ENCODE results near the gene MTHFD2L.
"Not testable (repeated sequence)": the region's sequence is repeated elsewhere in the genome, so short reads cannot be mapped to it uniquely, and the experiment has no call there.

MTHFD2L gene

DNA sequence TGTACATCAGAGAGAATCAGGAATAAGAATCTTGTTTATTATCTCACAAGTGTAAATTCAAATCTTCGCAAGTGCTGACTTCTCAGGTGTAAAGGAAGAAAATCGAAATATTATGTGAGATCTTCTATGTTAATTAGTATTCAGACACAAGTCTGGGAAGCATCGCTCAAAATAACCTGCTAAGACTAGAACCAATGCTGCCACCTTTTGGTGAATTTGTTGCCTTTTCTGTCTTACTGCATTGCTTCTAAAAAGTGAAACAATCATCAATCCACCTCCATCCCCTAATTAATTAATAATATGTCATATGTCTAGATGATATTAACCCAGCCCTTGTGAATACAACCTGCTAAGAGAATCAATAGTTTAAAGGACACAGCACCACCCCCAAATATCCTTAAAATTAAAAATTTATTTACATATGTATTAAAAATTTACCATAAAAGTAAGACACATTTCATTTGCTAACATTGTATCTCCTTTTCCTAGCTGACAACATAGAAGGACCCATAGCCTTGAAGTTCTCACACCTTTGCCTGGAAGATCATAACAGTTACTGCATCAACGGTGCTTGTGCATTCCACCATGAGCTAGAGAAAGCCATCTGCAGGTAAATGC is 153.9 kb downstream of the MTHFD2L start:
- DNase-seq: no peak

DNA sequence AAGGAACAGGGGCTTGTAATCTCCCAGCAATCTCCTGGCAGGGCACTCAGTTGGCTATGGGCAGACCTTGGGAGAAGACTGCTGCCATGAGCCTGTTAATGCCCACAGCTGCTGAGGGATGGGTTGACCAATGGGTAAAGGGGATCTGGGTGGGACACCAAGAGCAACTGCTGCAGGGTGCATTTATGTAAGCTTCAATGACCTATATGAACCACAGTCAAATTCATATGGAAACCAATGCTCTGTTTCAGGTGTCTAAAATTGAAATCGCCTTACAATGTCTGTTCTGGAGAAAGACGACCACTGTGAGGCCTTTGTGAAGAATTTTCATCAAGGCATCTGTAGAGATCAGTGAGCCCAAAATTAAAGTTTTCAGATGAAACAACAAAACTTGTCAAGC is 156.4 kb downstream of the MTHFD2L start:
- no peak for DNase-seq

DNA sequence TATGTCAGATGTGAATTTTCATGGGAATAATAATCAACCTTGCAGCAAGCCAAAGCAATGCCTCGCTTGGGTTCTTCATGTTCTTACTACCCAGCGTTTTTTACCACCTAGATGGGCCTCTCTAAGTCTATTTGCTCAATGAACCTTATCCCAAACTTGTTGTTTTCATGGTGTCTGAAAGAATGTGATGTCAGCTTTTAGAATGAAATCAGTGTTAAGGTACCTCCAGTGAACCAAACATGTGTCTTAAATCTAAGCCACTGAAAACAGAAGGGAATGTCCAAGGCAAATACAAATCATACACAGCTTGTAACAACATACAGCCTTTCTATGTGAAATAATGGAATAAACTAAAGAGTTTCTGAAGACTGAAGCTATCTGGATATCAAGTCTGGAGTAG is 157.0 kb downstream of the MTHFD2L start:
- no peak for DNase-seq

DNA sequence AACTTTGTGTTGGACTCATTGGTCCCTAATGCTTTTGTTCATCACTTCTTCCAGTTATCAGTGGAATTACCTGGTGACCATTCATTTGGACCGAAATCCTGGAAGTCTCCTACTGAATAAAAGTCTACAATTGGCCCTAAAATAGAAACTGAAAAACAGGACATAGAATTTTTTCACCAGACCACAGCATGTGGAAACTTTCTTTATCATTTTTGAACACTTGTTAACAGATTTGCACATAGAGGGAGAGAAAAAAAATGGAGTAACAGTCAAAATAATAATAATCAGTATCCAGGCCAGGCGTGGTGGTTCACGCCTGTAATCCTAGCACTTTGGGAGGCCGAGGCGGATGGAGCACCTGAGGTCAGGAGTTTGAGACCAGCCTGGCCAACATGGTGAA is 157.5 kb downstream of the MTHFD2L start:
- no peak for DNase-seq

DNA sequence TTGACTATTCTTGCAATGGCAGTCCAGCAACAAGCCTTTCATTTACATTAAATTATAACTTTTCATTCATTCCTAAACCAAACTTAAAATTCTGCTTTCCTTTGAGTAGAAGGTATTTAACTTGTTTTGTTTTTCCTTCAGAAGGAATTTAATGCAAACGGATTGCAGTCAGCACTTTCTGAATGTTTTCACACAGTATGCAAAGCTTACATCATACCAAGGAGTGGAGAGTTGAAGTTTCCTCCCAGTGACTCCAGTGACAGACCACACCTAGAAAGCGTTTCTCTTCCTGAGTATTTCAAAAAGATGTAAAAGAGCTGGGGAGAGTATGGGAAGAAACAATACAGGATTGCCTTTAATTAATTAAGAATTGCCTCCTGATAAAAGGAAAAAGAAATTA is 158.5 kb downstream of the MTHFD2L start:
- DNase-seq: no peak

DNA sequence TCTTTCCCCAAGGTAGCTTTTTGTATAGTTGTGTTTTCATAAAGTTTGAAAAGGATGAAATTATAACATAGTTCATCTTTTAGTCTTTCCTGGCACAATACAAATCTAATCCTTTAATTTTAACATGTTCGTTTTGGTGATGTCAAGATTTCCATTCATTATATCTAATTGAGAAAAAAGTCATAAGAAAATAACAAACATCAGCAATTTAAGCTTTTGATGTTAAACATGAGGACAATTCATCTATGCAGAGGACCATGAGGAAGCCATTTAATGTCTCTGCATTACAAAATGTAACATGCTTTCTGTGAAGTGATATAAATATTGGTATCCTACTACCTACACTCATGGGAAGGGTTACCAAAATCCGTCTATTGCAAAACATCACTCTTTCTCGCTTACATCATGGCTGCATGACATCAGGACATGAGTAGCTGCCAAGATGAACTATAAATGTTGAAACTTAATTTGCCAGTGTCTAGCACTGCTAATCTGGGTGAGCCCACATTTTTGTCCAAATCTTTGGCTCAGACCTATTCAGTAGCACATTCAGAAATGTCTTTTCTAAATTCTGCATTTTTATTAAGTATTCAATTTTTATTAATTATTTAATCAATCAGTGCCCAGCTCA is 159.8 kb downstream of the MTHFD2L start:
- DNase-seq: no peak

DNA sequence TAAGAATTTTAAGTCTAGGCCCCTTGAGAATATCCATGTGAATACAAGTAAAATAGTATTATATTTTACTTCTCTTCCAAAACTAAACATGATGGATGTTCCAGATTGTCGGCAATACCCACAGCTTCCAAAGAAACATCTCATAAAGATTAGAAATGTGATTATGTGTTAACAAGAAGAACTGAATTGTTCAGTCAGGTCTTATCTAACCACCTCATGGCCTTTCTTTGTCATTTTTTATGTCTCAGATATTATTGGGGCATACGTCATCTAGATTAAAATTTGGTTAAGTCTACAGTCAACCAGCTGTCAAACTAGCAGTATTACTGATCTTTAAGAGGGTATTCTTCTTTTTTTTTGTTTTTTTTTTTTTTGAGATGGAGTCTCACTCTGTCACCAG is 160.4 kb downstream of the MTHFD2L start:
- DNase-seq: no peak

DNA sequence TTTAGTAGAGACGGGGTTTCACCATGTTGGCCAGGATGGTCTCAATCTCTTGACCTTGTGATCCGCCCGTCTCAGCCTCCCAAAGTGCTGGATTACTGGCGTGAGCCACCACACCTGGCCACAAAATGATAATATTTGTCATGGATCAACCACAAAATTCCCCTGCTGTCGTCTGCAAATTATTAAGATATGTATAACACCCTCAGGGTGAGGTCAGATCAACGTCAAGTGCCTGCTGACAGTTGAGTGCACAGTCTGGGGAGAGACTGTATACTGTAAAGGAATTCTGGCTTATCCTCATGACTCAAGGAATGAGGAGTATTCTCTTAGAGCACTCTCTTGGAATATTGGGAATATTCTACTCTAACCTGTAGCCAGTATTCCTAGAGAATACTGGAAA is 161.6 kb downstream of the MTHFD2L start:
- no peak for DNase-seq

DNA sequence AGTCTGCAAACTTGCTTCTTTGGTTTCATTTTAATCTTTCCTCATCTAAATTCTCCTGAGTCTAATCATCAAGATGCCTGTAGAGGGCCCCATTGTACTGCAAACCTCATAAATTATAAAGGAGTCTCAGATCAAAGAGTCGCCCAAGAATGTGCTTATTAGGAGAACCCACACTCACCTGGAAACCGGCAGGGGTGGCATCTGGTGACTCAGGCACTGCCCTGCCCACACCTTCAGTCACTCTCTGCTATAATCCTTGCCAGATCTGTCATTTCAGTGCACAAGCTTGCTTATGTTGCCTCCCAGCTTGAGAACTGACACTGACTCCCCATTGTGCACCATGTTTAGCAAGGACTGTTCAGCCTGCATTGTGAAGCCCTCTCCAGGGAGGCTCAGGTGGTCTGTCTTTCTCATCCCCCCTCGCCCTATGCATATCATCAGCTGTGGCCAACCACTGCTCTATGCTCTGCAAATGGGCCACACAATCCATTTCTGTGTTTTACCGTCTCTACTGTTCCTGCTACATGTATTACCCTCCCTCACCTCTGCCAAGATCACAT is 162.7 kb downstream of the MTHFD2L start:
- no peak for DNase-seq

DNA sequence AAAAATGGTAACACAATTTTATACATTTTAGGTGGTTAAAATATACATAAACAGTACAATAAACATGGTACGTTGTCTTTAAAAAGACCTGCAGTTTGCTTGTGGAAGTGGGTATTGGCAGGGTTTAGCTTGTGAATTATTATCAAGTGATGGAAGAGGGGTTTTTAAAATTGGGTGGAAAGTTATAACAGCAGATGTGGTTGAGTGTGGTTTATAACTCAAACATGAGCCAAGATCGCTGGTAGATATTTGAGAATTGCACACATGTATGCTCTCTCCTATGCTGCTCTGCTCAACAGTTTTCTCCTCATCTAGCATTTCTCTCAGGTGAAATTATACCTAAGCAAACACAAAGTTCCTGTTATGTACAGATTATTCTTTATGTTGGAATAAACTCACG is 164.4 kb downstream of the MTHFD2L start:
- no peak for DNase-seq

DNA sequence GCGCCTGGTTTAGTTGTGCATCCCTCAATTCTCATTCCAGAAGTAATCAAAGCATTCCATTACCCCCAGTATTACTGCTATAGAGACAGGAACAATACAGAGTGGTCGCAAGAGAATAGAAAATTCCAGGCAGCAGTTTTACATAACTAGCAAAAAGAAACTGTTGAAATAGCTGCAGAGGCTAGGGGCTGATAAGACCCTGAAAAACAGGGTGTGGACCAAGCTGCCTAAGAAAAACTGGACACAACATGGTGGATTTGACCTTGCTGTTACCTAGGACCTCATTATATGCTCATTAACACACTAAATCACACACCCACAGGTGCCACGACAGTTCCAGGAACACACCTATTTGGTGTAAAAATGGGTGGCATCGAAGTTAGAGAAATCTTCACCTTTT is 165.7 kb downstream of the MTHFD2L start:
- no peak for DNase-seq

DNA sequence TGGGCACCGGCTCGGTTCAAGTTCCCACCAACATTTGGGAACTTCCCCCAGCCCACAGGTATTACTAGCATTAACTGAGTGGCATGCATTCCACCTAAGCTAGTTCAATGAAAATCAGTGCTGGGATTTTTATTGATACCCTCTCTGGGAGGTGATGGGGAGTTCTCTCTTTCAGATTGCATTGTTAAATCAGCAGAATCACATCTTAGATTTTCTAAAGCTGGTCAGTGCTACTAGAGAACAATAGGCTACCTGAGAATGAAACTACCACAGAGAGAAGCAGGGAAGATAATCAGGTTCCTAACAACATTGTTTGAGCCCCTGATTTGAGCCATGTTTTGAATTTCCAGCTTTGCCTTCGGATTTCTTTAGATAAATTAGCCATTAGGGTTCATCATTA is 166.3 kb downstream of the MTHFD2L start:
- no peak for DNase-seq

DNA sequence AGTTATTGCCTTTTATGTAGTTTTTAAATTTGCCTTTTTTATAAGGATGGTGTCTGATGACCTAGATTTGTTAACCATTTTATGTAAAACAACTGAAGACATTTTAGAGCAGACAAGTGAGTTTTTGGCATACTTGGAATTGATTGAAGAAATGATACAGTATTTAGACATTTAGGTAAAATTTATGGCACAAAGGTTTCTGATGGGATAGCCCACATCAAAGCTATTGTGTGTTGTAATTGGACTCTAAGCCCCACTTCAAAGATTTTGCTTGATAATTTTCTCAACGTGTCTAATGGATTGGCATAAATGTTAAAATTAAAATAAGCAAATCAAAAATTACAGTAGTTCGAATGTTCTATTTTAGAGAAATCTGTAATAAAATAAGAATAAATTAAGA is 168.0 kb downstream of the MTHFD2L start:
- no peak for DNase-seq

DNA sequence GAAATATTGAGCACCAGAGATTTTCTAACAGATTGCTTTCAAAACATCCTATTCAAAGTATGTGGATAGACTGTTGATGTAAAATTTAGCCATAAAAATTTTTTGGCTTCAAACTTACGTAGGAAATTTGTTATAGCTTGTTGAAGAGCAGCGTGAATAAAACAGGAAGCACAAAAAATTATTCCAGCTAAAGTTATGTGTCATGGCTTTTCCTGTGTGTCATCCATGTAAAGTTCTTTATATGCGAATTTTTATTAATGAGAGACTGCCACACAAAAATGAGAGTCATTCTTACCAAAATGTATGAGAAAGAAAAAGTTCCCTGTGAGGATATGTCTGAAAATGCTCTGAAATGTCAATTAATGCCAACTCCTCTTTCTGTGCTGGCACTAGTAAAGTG is 169.8 kb downstream of the MTHFD2L start:
- no peak for DNase-seq

DNA sequence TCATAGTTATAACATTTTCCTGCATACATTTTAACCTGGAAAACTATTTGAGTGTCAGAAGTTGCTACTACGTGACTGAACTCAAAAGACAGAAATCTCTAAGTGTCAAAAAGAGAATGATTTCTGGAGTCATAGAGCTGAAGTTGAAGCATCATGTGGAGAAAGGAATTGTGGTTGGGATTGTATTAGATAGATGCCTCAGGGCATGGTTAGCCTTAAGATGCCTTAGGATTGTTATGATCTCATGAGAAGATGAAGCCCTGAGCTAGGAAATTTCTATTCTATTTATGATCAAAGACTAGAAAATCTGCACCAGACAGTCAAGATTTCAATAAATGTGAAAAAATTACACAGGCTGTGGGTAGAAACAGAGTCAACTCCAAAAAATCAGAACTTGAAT is 170.6 kb downstream of the MTHFD2L start:
- no peak for DNase-seq

DNA sequence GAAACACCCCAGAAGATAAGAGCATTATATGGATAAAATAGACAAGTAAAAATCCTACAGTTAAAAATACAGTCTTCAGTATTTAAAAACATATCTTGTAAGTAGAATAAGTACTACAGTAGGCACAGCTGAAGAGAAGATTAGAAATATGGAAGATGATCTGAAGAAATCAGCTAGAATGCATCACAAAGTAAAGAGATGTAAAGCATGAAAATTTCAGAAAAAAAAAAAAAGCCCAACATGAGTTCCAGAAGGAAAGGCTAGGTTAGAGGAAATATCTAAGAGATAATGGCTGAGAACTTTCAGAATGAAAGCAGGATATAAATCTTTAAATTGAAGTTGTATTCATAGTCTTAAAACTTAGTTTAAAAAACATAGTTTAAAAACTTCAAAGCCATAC is 171.4 kb downstream of the MTHFD2L start:
- no peak for DNase-seq

DNA sequence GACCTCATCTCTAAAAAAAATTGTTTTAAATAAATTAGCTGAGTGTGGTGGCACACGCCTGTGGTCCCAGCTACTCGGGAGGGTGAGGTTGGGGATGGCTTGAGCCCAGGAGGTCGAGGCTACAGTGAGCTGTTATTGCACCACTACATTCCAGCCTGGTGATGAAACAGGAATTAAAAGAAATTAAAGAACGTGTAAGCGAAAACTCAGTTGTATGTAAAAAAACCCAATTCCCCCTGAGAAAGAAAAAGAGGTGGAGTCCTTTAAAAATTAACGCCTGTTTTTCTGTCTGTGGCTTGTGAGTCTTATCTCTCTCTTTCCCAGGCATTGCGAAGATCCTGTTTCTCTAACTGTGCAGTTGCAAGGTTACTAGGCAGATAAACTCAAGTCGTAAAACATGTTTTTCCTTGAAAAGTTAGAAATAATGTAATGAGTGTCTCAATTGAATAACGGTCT is 172.4 kb downstream of the MTHFD2L start:
- no peak for DNase-seq

DNA sequence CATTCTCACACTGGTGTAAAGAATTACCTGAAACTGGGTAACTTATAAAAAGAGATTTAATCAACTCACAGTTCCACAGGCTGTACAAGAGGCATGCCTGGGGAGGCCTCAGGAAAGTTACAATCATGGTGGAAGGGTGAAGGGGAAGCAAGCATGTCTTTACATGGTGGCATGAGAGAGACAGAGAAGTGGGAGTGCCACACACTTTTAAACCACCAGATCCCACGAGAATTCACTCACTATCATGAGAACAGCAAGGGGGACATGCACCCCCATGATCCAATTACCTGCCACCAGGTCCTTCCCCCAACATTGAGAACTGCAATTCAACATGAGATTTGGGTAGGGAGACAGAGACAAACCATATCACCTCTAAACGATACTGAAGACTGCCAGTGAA is 173.3 kb downstream of the MTHFD2L start:
- DNase-seq: no peak

DNA sequence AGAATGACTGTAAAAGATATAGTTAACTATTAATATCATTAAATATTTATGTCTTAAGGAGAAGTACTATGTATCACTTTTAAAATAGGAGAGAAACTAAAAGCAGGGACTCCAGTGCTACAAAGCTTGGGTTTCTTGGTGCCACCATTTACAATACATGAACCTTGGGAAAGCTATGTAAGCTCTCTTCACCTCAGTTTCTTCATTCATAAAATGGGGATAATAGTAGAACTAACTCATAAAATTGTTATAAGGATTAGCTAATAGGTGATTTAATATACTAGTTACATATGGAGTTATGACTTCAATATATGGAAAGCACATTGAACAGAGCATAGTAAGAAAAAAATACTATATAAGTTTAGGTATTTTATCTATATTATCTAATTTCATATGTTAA is 174.0 kb downstream of the MTHFD2L start:
- no peak for DNase-seq

DNA sequence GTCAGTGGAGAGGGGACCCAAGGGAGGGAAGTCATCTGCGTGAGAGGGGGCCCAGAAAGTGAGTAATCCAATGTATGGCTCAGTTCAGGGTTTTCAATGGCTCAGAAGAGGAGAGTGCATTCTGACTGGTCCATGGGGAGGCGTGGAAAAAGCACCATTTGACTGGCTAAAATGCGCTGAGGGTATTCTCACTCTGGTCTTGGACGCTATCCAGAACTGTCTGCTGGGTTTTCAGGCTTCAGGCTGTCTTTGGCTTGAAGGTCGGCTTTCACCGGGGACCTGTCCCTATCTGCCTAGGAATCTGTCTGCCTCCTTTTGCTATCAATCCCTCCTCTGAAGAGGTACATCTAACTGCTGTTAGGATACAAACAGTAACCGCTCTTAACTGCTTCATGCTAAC is 176.7 kb downstream of the MTHFD2L start:
- DNase-seq: no peak

DNA sequence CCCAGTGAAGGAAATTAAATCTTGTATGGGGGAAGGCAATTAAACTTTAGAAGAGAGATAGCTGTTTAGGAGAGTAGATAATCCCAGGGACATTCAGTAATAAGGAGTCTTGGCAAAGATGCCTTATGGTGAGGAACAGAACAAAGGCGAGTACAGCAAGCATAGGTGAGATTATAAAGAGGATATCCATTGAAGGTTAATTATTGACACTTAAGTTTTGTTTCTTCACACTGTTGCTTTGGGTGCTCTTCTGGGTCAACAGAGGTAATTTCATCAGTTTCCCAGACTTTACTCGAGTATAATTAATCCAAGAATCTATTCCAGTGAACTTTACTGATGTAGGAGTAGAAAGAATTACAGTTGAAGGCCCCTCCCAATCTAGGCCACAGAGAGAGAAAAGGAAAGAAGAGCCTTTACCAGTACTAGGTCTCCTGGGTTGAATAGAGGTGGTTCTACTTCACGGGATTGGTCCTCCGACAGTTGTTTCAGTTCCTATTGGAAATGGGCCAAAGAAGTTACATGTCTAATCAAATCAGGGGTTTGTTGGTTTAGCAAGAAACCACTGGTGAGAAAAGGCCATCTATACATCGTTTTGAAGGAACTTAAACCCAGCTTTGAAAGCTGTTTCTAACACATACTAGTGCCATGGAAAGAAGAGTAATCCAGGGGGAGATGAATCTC is 177.6 kb downstream of the MTHFD2L start:
- no peak for DNase-seq

DNA sequence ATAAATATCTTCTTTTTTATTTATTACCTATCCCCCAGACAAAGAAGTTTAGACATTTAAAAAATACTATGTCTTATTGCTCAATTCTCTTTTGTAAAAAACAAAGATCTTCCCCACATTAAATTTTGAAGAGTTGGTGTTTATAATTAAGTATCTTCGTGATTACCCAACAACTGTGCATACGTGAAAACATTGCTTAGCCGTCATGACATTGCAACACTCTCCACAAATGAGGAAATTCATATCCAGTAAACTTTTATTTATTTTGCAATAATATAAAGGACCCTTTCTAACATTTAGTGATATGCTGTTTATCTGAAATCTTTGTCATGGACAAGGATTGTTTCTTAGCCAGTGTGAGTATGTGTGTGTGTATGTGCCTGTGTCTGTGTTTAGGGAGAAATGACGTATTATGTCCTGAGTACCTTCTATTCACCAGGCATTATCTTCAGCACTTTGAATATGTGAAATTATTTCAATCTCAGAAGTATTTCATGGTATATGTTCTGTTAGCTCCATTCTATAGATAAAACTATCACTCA is 180.9 kb downstream of the MTHFD2L start:
- no peak for DNase-seq

DNA sequence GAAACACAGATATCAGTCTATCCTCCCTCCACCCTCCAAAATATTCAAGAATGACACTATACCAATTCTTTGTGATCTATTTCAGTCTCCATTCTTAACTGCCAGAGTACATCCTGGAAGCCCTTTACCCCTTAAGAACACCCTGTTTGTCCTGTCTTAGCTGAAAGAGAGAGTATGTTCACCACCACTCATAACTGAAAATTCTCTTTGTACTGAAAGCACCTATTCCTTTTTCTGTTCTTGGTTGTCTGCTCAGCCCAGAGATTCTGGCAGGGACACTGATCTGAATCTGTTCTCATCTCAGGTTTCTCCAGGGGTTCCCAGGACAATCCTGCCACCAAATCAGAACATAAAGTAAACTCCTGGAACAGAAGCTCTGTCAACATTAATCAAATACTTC is 181.6 kb downstream of the MTHFD2L start:
- DNase-seq: no peak

DNA sequence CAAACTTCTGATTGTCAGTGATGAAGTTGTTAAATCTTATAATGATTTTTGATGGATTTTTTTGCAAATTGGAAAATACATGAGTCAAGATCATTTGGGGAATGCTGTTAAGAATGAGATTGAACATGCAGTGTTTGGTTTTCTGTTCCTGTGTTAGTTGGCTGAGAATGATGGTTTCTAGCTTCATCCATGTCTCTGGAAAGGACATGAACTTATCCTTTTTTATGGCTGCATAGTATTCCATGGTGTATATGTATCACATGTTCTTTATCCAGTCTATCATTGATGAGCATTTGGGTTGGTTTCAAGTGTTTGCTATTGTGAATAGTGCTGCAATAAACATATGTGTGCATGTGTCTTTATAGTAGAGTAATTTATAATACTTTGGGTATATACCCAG is 182.5 kb downstream of the MTHFD2L start:
- not testable (repeated sequence) for DNase-seq

Measured in activated CD8-positive, alpha-beta memory T cell treated with anti-CD3 and anti-CD28 coated beads, Interleukin-2, amount 50 U/mL, for 48 hours (primary cell).